NCI-H82 treated with DMSO at 0.1 percent for 48 hours (cell line): ENCODE data around the gene UQCC2.
A peak's percentile ranks its signal among the peaks of the same experiment; 100 is the strongest.

Experiments used
- DNase-seq: peaks from one replicate; lab custom pipeline; 2025; ENCODE audit not compliant: unreplicated experiment; lab: John Stamatoyannopoulos, UW

Gene UQCC2

DNA sequence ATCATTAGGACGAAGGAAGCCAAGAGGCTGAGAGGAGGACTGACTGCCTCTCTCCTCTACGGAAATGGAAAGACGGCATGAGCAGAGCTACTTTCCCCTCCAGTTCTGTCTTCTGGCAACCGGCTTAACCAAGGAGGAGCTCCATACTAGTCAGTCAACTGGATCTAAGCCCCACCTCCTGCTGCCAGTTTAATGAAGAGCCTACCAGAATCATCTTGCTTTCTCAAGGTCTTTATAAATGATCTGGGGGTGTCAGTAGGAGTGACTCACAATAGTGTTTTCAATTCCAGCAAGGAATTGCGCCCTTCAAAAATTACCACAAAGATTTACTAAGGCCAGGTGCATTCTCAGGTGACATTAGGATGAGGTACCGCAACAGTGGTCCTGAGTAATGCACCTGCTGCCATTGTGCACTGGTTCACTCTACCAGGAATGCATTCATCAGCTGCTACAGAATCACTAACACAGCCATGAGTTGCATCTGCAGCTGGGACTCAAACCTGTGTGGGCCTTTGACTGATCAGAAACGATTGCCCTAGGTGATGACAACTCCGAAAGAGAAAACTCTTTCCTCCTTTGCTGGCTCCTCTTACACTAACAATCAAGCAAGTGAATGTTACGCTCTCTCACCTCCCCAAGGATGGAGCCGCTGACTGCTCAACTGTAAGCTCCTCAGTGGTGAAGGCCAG is 2.8 kb downstream of the UQCC2 start:
- DNase-seq = no peak

- no peak for DNase-seq
These were observed 3.7 kb downstream of the UQCC2 start for GRCh38 chr6:33707771-33708170.

GRCh38 chr6:33705955-33706725 is 5.4 kb downstream of the UQCC2 start:
- no peak for DNase-seq

- no peak for DNase-seq
These were observed 6.1 kb downstream of the UQCC2 start for GRCh38 chr6:33705268-33705885.

DNA sequence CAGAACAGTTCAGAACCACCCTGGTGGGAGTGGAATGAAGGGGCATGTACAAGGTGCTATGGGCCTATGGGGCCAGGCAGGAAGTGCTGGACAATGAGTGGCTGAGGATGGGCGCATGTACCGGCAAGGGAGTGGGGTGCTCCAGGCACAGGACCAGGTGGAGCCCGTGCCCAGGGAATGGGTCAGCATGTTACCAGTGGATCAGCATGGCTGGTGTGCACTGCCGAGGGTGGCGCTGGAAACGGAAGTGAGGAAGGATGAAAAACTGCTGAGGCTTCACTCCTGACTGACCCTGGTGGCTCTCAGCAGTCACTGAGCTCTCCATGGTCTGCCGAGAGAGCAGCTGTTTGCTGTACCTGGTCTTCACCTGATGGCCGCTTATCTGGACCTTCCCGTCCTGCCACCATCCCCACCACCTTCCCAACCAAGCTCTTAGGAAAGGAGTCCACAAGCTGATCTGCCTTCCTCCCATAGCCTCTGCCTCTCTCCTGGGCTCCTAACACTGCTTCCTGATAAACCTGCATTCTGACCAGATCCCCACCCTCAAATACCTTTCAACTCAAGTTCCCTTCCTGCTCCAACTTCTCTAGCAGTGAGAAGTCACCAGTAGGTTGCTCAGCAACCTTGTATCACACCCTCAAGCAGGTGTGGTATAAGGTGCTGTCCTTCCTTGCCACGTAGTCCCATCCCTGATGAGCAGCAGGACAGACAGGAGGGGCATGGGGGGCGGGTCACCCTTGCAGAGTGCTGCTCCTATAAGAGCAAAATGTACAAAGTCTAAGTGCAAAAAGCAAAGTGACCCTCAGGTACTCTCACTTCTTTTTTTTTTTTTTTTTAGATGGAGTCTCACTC is 7.1 kb downstream of the UQCC2 start:
- DNase-seq = no peak

DNA sequence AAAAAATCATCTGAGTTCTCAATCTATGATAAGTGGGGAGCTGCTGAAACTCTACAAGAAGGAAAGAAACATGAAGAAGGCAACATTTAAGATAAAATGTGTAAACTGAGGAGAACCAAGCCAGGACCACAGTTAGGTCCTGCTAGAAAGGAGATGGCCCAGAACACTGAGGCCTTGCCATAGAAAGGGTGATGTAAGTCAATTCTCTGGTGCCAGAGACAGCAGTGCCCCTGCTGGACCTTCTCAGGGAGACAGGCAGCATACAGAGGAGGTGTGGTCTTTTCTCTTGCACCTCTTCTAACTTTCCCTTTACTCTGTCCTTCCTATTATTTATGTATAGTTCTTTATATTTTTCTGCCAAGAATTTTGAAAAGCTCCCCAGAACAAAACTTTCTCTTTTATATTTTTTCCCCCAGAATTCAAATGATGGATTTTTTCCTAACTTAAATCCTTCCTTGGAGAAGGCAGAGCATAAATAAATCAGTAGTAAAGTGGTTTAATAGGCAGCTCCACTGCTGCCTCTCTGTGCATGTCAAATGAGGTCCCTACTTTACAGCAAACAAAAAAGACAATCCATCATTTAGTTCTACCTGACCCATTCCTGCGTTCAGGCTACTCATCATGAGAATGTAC is 9.0 kb downstream of the UQCC2 start:
- no peak for DNase-seq

DNA sequence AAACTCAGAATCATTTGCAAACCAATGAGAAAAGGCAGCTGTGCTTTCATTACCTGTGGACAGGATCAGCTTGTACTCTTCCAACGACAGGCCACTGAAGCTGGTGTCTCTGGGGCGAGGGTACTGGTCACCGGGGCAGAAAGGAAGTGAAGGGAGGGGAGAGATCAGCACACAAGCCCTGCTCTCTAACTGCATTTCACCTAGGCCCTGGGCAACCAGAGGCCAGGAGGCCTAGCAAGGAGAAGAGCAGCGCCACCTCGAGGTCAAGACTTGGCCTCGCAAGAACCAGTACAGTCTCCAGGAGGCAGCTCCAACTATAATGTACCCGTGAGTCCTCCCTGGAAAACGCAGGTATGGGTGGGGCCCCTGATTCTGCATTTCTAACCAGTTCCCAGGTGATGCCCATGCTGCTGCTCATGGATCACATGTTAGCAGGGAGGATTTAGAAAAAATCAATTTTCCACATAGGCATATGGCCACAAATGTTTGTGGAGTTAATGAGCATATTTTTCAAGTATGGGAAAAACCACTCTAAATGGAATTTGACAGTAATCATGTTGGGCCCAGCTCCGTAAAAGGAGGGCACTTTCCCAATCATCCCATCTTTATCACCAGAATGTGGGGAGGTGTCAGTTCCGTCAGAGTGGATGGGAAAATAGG is 11.0 kb downstream of the UQCC2 start:
- DNase-seq = peak; percentile 59

DNA sequence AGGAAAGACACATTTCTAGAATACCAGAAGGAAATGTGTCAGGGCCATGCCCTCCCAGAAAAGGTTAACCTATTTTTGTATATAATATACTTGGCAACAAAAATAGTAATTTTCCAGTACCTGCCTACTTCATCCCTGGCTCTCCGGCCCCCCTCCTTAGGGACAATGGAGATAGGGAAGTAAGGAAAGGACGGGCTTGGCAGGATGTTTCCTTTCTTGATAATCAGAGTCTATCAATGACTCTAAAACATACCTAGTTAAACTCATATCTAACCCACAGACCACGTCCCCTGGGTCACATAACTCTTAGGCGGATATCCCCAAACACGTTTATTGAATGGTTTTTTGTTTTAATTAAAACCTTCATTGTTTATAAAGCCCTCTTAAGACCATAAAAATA is 11.8 kb downstream of the UQCC2 start:
- no peak for DNase-seq

GRCh38 chr6:33699131-33699530 is 12.4 kb downstream of the UQCC2 start:
- DNase-seq = no peak

- no peak for DNase-seq
These were observed 13.0 kb downstream of the UQCC2 start for GRCh38 chr6:33698494-33698893.

DNA sequence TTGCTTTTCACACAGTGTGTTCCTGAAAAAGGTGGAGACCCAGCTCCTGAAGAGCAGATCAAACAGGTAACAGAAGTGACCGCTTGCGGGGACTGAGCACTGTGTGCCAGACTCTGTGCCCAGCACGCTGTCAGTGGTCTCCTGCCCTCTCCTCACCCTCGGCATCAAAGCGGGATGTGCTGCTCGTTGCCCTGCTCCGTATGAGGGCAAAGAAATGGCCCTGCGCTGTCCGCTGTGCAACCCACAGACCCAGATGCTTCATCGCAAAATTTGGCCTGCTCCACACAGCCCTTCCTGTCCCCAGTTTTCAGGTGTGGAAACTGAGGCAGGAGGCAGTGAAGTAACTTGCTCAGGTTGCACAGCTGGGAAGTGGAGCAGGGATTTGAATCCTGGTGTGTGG is 13.7 kb downstream of the UQCC2 start:
- DNase-seq = no peak

DNA sequence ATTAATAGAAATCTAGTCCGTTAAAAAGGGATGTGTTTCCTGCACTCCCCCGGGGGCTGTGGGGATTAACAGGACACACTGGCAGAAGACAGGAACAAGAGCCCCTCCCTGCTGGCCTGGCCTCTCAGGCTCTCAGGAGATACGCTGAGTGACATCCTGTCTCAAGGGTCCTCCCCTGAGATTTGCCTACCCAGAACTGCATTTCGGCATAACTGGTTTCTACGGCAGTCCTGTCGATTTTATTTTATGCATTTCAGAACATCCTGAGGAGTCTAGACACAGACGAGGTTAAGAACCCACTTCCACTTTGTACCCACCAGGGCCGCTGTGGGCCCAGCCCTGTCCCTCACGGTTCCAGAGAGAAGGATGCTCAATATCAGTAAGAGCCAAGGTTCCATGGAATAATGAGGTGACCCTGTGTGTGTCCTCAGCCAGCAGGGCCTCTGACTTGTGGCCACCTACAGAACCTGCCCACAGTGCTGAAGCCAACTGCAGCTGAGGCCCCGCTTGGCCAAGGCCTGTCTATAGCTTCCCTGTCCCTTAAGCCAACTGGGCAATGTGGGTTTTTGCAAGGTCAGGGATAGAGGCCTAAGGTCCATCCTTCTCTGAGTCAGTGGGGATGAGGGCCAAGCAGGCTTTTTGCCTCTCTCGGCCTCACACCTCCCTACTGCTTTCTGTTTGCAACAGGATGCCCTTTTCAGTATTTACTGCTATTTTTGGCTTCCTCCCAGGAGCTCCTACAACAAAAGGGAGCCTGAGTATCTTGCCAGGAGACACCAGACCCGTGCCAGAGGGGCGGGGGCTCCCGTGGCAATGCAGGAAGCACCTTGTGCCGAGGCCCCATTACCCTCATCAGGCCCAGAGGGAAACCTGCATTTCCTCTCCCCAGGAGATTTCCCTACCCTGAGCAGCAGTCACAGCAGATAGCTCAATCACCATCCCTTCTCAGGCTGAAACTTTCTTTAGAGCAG is 14.7 kb downstream of the UQCC2 start:
- DNase-seq = no peak

- no peak for DNase-seq
These were observed 15.4 kb downstream of the UQCC2 start for GRCh38 chr6:33696076-33696475.

GRCh38 chr6:33695451-33695887 is 16.0 kb downstream of the UQCC2 start:
- no peak for DNase-seq

GRCh38 chr6:33694977-33695376 is 16.5 kb downstream of the UQCC2 start:
- no peak for DNase-seq

DNA sequence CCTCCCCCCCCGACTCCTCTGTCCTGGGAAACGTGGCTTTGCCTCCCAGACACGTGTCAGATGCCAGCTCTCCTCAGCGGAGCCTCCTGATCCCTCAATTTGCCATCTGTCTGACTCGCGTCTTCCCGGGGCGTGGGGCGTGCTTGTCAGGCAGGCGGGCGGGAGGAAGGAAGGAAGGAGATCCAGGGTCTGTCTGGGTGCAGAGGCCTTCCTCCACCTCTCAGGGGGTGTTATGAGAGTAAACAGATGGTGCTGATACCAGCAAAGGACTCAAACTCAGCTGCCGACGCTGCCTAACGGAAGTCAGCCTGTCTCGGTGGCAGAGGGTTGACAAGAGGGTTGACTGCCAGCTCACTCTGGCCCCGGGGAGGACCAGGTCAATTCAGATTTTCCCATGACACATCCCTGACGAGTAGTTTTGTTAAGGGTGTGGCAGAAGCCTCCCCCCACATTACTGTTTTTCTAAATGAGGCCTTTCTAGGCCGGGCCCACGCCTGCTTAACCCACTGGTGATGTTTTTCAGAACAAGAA is 17.0 kb downstream of the UQCC2 start:
- DNase-seq = peak; percentile 93

DNA sequence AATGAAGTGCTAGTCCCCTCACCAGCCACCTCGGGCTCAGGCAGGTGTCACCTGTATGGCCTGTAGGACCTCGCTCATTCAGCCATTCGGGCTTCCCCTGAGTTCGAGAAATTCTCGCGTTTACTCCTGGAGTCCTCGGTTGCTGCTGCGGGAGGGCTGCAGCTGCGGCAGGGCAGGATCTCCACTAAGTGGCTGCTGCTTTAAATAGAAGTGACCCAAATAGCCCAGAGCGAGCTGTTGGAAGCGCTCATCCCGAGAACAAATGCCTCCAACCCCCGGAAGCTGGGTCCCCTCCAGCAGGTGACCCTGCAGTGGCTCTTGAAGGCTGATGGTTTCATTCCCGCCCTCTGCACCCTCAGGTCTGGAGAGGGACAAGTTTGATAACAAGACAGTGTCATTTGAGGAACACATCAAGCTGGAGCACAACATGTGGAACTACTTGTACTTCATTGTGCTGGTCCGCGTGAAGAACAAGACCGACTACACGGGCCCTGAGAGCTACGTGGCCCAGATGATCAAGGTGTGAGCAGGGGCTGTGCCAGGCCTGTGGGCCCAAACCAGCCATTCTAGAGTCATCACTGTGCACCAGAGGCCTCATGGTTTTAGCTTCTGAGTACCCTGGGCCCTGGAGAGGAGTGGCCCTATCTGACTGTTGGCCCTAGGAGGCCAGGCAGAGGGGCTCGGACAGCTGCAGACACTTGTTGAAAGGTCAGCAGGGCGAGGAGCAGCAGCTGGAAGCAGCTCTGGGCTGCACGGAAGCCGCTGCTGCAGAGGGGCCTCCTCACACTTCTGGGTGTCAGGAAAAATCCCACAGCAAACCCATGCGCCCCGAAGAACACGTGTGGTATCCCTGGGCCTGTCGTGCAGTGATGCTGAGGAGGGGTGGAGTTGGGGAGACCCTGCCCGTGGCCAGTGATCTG is 18.1 kb downstream of the UQCC2 start:
- DNase-seq = no peak

GRCh38 chr6:33692760-33693158 is 18.7 kb downstream of the UQCC2 start:
- DNase-seq = no peak
